Spleen (tissue), 11 donors: ENCODE measurements around the gene TMEM164. TPM values are rescaled to one million over a fixed set of nuclear protein-coding genes. Genes with fewer than 3 reads are reported as not detected.
A peak's percentile ranks its signal among the peaks of the same experiment; 100 is the strongest.

Experiments used
- DNase-seq: peaks from one replicate; pipeline ENCODE4 v3.0.0-alpha.2; 2020
- H3K27ac ChIP-seq, 8 donors: fragments of 200-600 bp; sonication (generic) in 7 of 8; 1 replicate in 4 of 8; 2 replicates in 4 of 8; pipeline versions ENCODE4 v1.5.0 to v1.8.0; 2016 to 2021; ENCODE audit warnings: inconsistent platforms in 4 of 8, mild to moderate bottlenecking in 4 of 8, moderate library complexity in 1 of 8
- H3K27me3 ChIP-seq, 7 donors: fragments of 200-600 bp; sonication (generic) in 6 of 7; replicated peaks in 1 of 7; 1 replicate in 4 of 7; 2 replicates in 3 of 7; pipeline versions ENCODE4 v1.5.0 to v1.8.0; 2016 to 2021; ENCODE audit warnings: inconsistent platforms in 3 of 7, mild to moderate bottlenecking in 1 of 7
- H3K36me3 ChIP-seq, 6 donors: fragments of 200-600 bp; sonication (generic) in 5 of 6; 1 replicate in 4 of 6; 2 replicates in 2 of 6; pipeline versions ENCODE4 v1.5.0 to v1.8.0; 2016 to 2021; ENCODE audit warnings: inconsistent platforms in 2 of 6
- H3K4me1 ChIP-seq, 6 donors: fragments of 200-600 bp; sonication (generic) in 5 of 6; 1 replicate in 3 of 6; 2 replicates in 3 of 6; pipeline versions ENCODE4 v1.5.0 to v1.8.0; 2016 to 2021; ENCODE audit warnings: inconsistent platforms in 3 of 6
- H3K4me3 ChIP-seq, 8 donors: fragments of 200-600 bp; sonication (generic) in 7 of 8; 1 replicate in 4 of 8; 2 replicates in 4 of 8; pipeline versions ENCODE4 v1.5.0 to v1.8.0; 2016 to 2021; ENCODE audit warnings: inconsistent platforms in 4 of 8, mild to moderate bottlenecking in 4 of 8, moderate library complexity in 2 of 8
- H3K9me3 ChIP-seq, 8 donors: fragments of 200-600 bp; sonication (generic) in 7 of 8; 1 replicate in 4 of 8; 2 replicates in 4 of 8; pipeline versions ENCODE4 v1.5.0 to v1.8.0; 2016 to 2021; ENCODE audit warnings: inconsistent platforms in 4 of 8
- POLR2A ChIP-seq, 3 donors: fragments of 450-650 bp; IDR thresholded peaks; one replicate each; pipeline ENCODE4 v1.5.1; 2017; ENCODE audit warnings: antibody characterized with exemption in 3 of 3, mild to moderate bottlenecking in 1 of 3
- POLR2AphosphoS5 ChIP-seq, 3 donors: sonication (generic); formaldehyde crosslinking; IDR thresholded peaks; one replicate each; pipeline ENCODE4 v1.5.1; 2017; ENCODE audit warnings: antibody characterized with exemption in 3 of 3
- WGBS, 5 donors: extraction: QIAGEN DNeasy Blood & Tissue Kit in 3 of 5; methylation state at CpG; one replicate each; pipeline versions ENCODE4 v1.1.5 to v1.1.7; 2013 to 2018; 5-methylcytosine and 5-hydroxymethylcytosine counted together
- intact Hi-C: fragments of 100-400 bp; cut with DNase I; formaldehyde crosslinking; loops from one replicate; pipeline ENCODE4 v1.15.0; 2023; ENCODE audit warnings: low total_unique reads
- polyA plus RNA-seq, 3 donors: library from polyadenylated mRNA; stranded (reverse); fragments of 200-250 nt; gene quantifications; one replicate each; pipeline ENCODE4 v1.2.1, GENCODE V29; 2013
- total RNA-seq, 7 donors: library from RNA; depleted of rRNA in 3 of 7; stranded (reverse); fragments of >200 nt in 3 of 7; fragmentation: NEBNext Ultra II Directional in 4 of 7; extraction: Animal tissue kit (Norgen Biotek cat#: 25700) in 4 of 7; gene quantifications; one replicate each; pipeline versions ENCODE4 v1.1.0 to v1.2.1, GENCODE V29; 2016 to 2021
- TF ChIP-seq, protein P1 (sequence below), 11 experiments: fragments of 200-600 bp in 7 of 11; fragments of 450-650 bp in 4 of 11; sonication (generic) in 4 of 11; IDR thresholded peaks in 8 of 11; conservative IDR thresholded peaks in 3 of 11; 1 replicate in 7 of 11; 2 replicates in 4 of 11; pipeline versions ENCODE4 v1.4.0 to v1.8.0; 2016 to 2021; ENCODE audit warnings: antibody characterized with exemption in 11 of 11, inconsistent platforms in 4 of 11, mild to moderate bottlenecking in 1 of 11
- donor health status: healthy with polysubstance abuse.
- donor health status: DM: no; HTN: no; CAD: no; lungs with moderate emphysema.
- donor health status: DM: no; HTN: no; CAD: no.
- donor health status: Bipolar disorder and iron deficiency.
- donor health status: healthy.
- donor health status: DM: no; HTN: no; CAD: no.
- donor health status: DM: yes; HTN: yes; CAD: no.

TMEM164 gene
- total and polyA plus RNA-seq, 10 donors: 3.9 to 29.7 (median 24.3) TPM

DNA sequence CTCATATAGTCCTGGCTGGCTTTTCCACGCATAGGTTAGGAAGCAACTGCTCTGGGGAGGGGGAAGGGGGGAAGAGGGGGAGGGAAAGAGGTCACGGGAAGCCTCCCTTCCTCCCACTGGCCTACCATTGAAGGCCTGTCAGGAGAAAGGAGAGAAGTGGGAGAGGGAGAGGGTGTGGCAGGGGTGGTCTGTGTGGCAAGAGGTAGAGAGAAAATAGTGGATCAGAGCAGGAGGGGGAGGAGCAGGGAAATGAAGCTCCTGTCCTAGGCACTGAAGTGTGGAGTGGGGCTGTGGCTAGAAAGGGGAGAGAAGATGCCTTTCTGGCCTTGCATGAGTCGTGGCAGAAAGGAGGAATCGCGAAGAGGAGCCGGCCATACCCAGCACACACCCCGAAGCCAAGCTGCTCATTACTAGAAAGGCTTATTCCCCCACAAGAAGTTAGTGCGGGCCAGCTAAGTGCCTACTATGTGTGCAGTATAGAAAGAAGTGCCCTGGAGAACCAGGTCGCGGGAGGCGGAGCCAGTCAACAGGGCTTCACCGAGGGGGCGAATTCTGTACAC, 1.1 kb upstream of the TMEM164 start:
- Histone ChIP-seq H3K4me3 (peak overlapping the region in 6 of 8 donors; percentile 51 to 85 (median 60)), H3K27me3 (no peaks in the 10 kb centered on the region), H3K27ac (peak overlapping the region in 6 of 8 donors; percentile 80 to 96 (median 91)), H3K36me3 (no peaks in the 10 kb centered on the region), H3K9me3 (no peaks in the 10 kb centered on the region), H3K4me1 (peaks cover 5 to 43% (median 15%) of the 10 kb centered on the region in 6 donors)
- no peak for DNase-seq
- intact Hi-C loops: no loop called here
- TF ChIP-seq POLR2AphosphoS5 (IDR thresholded peaks at IDR 0.05) (no peak), POLR2A (IDR thresholded peaks at IDR 0.05) (no peak)
- TF ChIP-seq, protein P1, sequence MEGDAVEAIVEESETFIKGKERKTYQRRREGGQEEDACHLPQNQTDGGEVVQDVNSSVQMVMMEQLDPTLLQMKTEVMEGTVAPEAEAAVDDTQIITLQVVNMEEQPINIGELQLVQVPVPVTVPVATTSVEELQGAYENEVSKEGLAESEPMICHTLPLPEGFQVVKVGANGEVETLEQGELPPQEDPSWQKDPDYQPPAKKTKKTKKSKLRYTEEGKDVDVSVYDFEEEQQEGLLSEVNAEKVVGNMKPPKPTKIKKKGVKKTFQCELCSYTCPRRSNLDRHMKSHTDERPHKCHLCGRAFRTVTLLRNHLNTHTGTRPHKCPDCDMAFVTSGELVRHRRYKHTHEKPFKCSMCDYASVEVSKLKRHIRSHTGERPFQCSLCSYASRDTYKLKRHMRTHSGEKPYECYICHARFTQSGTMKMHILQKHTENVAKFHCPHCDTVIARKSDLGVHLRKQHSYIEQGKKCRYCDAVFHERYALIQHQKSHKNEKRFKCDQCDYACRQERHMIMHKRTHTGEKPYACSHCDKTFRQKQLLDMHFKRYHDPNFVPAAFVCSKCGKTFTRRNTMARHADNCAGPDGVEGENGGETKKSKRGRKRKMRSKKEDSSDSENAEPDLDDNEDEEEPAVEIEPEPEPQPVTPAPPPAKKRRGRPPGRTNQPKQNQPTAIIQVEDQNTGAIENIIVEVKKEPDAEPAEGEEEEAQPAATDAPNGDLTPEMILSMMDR (IDR thresholded peaks at IDR 0.05 in 8 of 11, conservative IDR thresholded peaks at IDR 0.05 in 3 of 11): no peak
- WGBS, 5 donors: 14 to 43% (median 19%) methylated on average over 13 of the region's 13 CpGs

DNA sequence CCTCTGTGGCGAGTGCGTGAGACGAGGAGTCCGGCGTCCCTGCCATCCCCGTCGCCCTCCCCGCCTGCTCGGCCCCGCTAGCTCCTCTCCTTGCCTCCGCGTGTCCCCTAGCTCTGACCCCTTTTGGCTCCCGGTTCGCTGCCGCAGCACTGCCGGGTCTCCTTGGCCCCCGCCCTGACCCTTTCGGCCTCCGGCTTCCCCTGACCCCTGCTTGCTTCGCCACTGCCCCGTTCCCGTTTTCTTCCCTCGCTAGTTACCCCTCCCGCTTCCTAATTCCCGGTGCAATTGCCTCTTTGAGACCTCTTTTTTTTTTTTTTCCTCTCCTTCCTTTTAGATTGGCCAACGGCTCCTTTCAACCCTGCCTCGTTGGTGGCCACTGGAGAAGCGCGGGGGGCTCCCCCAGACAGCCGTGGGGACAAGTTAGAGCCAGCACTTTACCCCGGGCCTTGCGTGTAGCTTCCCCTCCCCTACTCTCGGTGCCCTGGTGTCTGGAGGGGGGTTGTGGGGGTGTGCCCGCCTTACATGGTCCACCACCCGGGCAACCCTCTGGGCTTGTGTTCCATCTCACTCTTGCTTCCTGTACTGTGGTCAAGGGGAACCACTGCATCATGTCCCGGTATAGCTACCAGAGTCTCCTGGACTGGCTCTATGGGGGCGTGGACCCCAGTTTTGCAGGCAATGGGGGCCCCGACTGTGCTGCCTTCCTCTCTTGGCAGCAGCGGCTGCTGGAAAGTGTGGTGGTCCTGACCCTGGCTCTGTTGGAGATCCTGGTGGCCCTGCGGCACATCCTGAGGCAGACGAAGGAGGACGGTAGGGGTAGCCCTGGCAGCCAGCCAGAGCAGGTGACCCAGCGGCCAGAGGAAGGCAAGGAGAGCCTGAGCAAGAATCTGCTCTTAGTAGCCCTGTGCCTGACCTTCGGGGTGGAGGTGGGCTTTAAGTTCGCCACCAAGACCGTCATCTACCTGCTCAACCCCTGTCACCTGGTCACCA, 548 bp downstream of the TMEM164 start:
- TF ChIP-seq, protein P1 (IDR thresholded peaks at IDR 0.05 in 8 of 11, conservative IDR thresholded peaks at IDR 0.05 in 3 of 11): no peak
- TF ChIP-seq POLR2A (IDR thresholded peaks at IDR 0.05) (no peak), POLR2AphosphoS5 (IDR thresholded peaks at IDR 0.05) (no peak)
- no peaks in the 10 kb centered on the region for H3K9me3 ChIP-seq
- H3K4me3 ChIP-seq: peak overlapping the region; percentile 38 to 85 (median 56)
- 1 to 40% (median 24%) methylated on average over 30 to 46 of the region's 46 CpGs for WGBS, 5 donors
- H3K27ac ChIP-seq: peak overlapping the region; percentile 55 to 96 (median 89)
- no peaks in the 10 kb centered on the region for H3K36me3 ChIP-seq
- peaks cover 5 to 50% (median 18%) of the 10 kb centered on the region in 6 donors for H3K4me1 ChIP-seq
- peak; percentile 85 for DNase-seq
- H3K27me3 ChIP-seq: no peaks in the 10 kb centered on the region
- intact Hi-C loops: no loop called here

DNA sequence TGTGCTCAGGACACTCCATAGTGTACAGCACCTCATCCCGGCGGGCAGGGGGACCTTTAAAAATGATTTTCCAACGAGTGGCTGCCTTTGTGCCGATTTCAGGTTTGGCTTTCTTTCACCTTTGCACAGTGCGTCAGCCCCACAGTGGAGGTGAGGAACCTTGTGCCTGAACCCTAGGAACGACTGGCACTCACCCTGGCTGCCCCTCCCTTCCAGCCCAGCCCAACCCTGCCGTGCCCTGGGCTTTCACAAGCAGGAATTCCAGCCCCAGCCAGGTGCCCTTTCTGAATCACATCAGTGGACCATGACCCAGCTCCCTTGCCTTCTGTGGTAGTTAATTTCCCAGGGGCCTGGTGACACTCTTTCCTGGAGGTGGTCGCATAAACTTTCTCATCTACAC, 1.3 kb downstream of the TMEM164 start:
- WGBS, 5 donors: 59 to 75% (median 72%) methylated on average over 6 to 8 of the region's 8 CpGs
- Histone ChIP-seq H3K27ac (no peak overlapping the region), H3K4me1 (peaks cover 5 to 50% (median 18%) of the 10 kb centered on the region in 6 donors), H3K9me3 (no peaks in the 10 kb centered on the region), H3K36me3 (no peaks in the 10 kb centered on the region), H3K4me3 (peak overlapping the region in 3 of 8 donors; percentile 58 to 85 (median 61)), H3K27me3 (no peaks in the 10 kb centered on the region)
- TF ChIP-seq POLR2AphosphoS5 (IDR thresholded peaks at IDR 0.05): no peak
- TF ChIP-seq POLR2A (IDR thresholded peaks at IDR 0.05): no peak
- TF ChIP-seq, protein P1 (IDR thresholded peaks at IDR 0.05 in 8 of 11, conservative IDR thresholded peaks at IDR 0.05 in 3 of 11): no peak
- DNase-seq: peak; percentile 77
- intact Hi-C loops: no loop called here
